ENCODE data around the gene CFI.

CFI gene

DNA sequence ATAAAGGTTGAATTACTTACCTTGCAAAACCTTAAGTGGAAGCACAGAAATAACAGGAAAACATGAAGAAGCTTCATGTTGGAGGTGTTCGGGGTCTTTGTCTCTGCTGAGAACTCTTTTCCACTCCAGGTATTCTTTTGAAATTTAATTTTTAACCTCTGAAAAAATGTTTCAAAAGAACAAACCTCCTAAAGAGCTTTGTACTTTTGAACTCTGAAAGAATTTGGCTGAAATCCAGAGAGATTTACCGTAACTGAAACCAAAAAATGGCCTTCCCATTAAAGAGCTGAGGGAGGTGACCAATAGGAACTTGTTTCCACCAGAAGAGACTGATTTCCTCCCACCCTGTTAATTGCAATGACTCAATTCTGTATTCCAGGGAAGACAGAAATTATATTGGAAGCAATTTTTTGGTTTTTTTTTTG is at the start of gene CFI:
Gene CFI, minus strand, starts transcription at position 105 of the 425 bp plus-strand sequence. Its CDS starts 28 bp downstream, at position 77.
- no peak for DNase-seq (ENCODE audit: low read depth in 3 of 3)

DNA sequence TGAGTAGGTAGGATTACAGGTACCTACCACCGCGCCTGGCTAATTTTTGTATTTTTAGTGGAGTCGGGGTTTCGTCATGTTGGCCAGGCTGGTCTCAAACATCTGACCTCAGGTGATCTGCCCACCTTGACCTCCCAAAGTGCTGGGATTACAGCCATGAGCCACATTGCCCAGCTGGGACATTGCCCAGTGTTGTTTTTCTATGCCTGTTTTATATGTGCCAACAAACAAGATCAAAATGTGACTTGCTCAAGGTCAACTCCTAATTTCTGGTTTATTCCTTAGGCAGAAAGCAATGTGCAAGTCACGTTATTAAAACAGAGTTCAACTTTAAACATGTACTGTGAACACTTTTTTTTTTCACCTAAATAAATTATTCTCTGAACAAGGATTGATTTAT is 48.8 kb upstream of the CFI start:
- DNase-seq (ENCODE audit: low read depth in 3 of 3): no peak

DNA sequence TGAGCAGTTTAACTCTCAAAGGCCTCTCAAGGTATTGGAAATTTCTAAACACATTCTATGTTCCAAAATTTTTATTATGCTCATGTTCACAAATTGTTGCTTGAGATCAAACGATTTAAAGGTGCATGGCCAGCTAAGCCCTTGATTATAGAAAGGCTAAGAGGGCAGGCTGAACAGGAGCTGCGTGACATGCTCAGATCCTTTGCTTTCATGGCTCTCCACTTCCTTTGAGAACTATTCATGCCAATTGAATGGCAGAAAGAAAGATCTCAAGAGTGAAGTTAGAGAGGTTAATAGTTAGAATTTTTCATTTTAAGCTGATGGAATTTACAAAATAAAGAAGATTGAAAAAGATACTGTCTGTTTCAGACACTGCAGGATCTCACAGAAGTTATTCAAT is 46.7 kb upstream of the CFI start:
- no peak for DNase-seq (ENCODE audit: low read depth in 3 of 3)

DNA sequence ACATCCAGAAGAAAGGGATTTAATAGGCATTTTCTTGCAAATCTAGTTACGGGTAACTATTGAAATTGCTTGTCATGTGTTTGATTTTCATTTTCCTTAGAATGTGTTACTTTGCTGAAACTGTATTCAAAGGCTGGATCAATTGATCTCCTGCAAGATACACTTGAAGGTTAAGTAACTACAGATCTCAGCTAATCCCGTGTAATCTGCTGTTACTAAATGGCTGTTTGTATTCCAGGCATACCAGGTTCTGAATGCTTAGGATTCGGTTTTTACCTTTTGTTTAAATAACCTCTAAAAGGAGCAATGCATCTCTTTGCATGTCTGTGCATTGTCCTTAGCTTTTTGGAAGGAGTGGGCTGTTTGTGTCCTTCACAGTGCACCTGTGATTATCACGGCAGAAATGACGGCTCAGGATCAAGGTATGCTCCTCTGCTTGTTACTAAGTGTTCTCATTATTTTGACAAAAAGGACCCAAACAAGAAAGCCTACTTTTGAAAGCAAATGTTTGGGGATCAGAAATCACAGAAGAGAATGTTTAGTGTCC is 46.2 kb upstream of the CFI start, which contains the start of gene LRIT3:
Gene LRIT3, plus strand, starts transcription at position 212 of the 547 bp plus-strand sequence. Its CDS starts 95 bp downstream, at position 307.
- DNase-seq (ENCODE audit: low read depth in 3 of 3): no peak

DNA sequence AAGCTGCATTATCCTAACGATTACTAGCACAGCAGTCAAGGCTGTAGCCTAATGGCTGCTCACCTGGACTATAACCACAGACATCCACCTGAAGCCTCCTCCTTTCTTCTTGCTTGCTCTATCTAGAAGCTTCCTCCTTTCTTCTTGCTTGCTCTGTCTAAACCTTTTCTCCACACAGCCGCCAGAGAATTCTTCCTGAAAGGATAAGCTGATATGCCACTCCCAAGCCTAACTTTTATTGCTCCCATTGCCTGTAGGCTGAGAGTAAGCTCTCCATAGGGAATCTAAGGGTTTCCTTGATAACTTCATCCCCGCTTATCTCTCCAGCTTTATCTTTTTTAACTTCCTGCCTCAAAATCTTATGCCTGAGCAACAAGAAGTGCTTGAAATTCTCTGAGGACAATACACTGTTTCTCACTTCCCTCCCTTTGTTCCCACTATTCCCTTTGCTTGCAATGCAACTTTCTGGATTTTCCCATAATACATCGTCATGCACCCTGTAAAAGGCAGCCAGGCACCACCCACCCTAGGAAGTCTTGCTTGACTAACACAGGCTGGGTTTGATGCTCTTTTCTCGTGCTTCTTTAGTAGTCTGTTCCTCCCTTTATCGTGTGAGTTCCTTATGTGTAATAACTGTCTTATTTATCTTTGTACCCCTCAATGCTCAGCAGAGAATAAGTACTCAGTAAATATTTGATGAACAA is 44.7 kb upstream of the CFI start:
- DNase-seq (ENCODE audit: low read depth in 3 of 3): no peak

DNA sequence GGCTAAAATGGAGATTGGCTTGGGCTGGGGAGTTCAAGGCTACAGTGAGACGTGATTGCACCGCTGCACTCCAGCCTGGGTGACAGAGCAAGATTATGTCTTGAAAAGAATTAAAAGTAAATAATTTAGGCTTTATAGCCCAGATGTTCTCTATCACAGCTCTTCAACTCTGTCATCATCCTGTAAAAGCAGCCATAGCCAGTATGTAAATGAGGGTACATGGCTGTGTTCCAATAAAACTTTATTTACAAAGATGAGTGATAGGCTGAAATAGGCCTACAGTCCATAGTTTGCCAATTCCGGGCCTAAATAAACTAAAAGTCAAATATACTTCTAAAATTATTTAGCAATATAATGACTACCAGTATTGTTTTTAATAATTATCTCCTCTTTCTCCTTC is 35.2 kb upstream of the CFI start:
- DNase-seq (ENCODE audit: low read depth in 3 of 3): no peak

DNA sequence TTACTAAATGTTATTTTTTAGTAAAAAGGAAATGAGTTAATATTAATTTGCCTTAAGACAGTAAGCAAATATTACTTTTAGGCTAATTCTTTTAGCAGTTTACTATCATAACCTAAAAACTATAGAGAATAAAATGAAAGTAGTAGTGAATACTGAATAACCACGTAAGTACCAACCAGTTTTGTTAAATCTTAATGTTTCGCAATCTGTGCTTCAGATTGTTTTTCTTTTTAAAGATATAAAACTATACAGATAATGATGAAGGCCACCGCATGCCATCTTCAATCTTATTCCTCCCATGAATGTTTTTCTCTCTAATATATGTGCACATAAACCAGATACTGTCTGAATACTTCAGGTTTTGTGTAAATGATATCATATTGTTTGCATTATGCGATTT is 32.0 kb upstream of the CFI start:
- DNase-seq (ENCODE audit: low read depth in 3 of 3): no peak

DNA sequence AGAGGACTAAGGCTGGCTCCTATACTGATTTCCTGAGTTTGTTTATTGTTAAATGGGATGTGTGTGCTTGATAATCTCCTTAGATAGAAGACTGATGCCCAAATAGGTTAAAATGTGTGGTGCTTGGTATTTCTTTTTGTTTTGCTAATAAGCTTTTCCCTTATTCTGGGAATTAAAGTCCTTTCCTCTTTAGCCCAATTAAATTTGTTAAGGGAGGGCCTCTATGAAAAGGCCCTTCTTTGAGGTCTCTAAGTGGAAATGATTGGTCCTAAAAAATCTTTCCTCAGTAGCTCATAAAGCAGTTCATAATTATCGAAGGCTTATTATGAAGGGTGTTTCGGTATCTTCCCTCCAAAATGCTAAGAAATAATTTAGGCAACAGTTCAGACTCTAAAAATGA is 25.9 kb upstream of the CFI start, which contains the start of gene RRH:
Gene RRH, plus strand, starts transcription at position 301 of the 400 bp plus-strand sequence. Its CDS starts 56 bp downstream, at position 357.
- DNase-seq (ENCODE audit: low read depth in 3 of 3): no peak

DNA sequence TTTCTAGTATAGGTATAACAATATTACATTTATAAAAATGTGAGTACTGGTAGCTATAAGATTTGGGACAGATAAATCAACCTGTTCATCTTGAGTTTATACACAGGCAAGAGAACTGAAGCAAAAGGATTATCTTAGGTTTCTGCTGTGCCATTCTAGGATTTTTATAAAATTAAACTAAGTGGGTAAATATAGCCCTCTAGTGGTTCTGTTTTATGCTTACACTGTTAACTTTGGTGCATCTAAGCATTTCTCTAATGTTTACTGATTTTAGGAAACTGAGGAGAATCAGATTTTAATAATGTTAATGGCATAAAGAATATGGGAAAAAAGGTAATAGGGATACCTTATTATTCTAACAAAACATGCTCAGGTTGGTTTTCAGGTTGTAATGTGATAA is 24.9 kb upstream of the CFI start:
- no peak for DNase-seq (ENCODE audit: low read depth in 3 of 3)

DNA sequence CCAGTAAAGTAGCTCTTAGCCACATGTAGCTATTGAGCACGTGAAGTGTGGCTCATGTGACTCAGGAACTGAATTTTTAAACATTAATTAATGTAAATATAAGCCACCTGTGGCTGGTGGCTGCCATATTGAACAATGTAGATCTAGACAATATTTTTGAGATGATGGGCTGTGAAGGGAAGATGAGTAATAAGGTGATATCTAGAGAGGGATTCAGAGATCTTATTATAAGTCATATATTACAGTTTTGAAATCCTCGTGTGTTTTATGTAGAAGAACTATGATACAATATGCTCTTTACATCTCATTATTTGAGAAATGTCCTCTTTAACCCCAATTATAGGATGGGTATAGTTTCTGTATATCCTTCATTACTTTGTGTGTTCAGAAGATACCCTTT is 19.4 kb upstream of the CFI start:
- no peak for DNase-seq (ENCODE audit: low read depth in 3 of 3)

DNA sequence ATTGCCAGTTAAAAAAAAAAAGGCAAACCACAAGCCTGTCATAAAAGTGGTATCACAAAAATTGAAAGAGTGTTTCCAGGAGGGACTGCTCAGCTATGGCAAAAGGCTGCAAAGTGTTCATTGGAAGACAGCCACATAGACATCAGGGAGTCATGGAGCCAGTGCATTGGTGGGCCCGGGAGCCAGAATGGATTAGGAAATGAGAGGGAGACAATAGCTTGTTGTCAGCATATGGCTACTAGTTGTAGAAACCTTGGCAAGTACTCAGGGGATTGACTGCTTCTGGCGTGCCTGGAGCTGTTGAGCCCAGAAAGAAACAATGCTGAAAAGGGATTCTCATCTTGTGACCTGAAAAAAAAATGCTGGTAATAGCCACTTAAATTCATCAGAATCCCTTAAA is 18.8 kb upstream of the CFI start:
- no peak for DNase-seq (ENCODE audit: low read depth in 3 of 3)

DNA sequence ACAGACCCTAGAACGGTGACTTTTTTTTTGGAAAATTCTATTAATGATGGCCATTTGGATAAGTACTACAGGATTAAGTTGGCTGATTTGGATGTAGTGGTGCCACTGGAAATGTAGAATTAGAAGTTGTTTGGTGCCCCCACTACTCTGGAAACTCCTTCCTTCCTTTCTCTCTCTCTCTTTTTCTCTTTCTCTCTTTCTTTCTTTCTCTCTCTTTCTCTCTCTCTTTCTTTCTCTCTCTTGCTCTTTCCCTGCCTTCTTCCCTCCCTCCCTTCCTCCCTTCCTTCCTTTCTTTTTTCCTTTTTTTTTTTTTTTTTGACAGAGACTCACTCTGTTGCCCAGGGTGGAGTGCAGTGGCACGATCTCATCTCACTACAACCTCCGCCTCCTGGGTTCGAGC is 16.5 kb upstream of the CFI start:
- DNase-seq (ENCODE audit: low read depth in 3 of 3): no peak

DNA sequence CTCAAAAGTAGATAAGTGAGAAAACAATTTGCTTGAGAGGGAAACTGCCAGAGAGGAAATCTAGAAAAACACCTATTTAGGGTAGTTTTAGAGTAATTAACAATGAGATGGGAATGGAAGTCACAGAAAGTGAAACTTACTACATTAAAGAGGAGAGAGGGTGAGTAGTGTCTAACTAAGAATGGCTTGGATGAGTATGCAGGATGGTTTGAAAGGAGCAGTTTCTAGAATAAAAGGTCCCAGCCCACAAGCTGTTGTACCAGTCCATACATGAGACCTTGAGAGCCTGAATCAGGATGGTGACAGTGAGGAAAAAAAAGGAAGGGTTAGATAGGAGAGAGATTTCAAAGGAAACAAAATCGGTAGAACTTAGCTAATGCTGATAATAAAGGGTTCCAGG is 15.1 kb upstream of the CFI start:
- DNase-seq (ENCODE audit: low read depth in 3 of 3): no peak

DNA sequence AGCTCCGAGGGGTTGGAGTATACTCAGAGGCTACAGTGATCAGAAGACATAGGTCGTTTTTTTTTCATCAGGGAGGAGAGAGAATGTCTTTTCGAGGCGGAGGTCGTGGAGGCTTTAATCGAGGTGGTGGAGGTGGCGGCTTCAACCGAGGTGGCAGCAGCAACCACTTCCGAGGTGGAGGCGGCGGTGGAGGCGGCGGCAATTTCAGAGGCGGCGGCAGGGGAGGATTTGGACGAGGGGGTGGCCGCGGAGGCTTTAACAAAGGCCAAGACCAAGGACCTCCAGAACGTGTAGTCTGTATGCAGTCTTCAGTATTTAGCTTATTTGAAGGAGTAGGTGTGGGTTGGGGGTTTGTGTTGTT is 14.3 kb upstream of the CFI start:
- peak in 2 of 3 experiments; percentile 11 to 38 for DNase-seq (ENCODE audit: low read depth in 3 of 3)

DNA sequence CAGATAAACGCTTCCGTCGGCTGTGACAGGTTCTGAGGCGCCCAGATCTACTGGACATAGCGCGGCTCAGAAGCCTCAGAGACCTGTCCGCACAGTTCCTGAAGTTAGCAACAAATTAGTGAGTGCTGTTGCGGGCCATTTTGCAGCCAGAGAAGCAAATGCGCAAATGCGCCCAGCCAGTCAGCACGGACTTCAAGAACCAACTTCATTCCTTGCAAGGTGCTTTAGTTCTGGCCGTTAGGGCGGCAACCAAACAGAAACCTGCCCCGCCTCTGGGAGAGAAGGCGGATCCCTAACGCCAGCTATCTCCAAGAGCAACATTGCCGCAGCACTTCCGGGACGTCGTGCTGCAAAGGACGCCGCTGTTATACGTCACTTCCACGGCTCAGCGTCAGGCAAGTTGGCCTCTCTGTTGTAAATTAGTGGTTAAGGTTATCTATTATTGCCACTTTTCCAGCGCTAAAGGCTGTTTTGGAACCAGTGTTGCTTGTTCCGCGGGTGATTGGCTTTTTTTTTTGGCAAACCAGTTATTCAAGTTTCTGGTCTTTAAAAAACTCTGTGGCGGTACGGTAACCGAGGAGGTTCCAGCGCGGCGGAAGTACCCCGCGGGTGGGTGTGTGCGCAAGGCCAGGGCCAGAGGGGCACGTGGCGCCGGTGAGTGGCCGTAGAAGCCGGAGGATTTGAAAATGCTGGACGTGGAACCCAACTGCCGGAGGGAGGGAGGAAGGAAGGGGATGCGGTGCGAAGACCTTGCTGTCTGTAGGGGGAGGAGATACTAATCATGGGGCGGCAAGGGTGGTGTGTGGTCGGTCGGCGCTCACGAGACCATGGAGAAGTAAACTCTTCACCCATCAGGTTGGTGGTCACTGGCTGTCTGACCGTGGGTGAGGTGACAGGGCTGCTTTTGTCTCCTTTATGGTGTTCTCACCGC is 13.6 kb upstream of the CFI start, which contains the start of gene GAR1:
Gene GAR1, plus strand, starts transcription at position 612 of the 931 bp plus-strand sequence. CDS start 403 bp downstream, outside the sequence.
- peak; percentile 79 to 90 (median 82) for DNase-seq (ENCODE audit: low read depth in 3 of 3)

DNA sequence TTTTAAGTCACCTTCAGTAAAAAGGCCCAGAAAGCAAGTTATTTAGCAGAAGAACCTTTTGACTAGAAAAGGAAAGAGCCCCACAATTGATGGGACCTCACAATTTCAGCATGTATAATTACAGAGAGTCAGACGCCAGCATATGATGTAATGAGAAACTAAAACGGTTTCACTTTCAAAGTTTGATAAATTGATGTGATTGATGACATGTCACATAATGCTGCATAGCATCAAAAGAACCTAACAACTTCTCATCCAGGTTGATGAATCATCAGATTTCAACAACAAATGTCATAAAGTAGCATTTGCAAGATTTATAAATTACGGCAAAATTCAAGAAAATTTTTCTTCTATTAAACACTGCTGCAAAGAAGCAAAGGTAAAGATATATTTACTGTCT is 9.9 kb upstream of the CFI start:
- DNase-seq (ENCODE audit: low read depth in 3 of 3): no peak

DNA sequence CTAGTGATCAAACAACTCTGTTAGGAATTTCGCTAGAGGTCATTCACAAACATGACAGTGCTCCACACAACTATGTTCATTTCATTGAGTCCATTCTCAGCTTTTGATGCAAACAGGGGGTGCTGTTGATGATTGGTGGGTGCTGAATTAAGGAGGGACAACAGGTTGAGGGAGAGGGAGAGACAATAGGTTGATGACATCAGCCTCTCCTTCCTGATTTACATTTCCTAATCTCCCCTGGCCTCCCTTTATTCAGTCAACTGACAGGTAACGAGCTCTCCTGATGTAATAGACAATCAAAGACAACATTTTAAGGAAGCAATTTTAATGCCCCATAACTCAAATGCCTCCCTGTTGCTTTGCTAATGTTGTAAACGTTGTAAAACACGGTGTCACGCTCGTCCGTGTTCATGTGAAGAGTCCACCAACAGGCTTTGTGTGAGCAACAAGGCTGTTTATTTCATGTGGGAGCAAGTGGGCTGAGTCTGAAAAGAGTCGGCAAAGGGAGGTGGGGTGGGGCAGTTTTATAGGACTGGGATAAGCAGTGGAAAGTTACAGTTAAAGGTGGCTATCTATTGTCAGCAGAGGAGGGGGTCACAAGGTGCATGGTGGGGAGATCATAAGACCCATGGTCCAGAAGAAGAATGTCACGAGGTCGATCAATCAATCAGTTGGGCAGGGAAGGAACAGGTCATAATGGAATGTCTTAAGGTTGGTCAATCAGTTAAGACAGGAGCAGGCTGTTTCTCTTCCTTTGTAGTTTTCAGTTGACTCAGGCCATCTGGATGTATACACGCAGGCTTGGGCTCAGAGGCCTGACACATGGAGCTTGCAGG is 9.0 kb upstream of the CFI start:
- DNase-seq (ENCODE audit: low read depth in 3 of 3): no peak

DNA sequence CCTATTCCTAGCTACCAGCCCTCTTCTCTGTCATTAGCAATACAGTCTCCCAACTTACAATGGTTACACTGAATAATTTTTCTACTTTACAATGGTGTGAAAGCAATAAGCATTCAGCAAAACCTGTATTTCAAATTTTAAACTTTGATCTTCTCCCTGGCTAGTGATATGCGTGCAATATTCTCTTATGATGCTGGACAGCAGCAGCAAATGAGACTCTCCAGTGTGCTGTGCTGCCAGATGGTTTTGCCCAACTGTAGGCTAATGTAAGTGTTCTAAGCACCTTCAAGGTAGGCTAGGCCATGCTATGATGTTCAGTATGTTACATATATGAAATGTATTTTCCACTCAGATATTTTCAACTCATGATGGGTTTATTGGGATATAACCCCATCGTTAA is 7.9 kb upstream of the CFI start:
- DNase-seq (ENCODE audit: low read depth in 3 of 3): no peak

DNA sequence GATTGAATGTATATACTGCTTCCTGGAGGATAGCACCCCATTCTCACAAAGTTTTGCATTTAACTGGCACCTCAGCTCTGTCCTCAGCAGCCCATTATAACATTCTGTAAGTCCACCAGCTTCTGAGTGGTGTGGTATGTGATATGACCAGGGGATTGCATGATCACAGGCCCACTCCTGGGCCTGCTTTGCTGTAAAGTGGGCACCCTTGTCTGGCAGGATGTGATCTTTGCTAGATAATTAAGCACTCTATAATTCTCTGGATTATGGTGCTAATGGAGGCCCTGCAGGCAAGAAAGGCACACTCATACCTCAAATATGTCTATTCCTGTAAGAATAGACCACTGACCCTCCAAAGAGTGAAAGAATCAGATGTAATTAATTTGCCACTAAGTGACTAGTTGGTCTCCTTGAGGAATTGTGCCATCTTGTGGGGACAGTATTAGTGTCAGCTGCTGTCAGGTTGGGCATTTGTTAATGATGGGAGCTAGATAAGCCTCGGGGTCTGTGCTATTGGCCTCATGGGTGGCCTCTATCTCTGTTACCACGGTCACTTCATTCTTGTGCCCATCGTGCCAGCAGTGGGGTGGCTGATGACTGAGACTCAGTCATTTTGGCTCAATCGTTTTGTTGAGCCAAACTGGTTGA is 2.2 kb upstream of the CFI start:
- DNase-seq (ENCODE audit: low read depth in 3 of 3): no peak

DNA sequence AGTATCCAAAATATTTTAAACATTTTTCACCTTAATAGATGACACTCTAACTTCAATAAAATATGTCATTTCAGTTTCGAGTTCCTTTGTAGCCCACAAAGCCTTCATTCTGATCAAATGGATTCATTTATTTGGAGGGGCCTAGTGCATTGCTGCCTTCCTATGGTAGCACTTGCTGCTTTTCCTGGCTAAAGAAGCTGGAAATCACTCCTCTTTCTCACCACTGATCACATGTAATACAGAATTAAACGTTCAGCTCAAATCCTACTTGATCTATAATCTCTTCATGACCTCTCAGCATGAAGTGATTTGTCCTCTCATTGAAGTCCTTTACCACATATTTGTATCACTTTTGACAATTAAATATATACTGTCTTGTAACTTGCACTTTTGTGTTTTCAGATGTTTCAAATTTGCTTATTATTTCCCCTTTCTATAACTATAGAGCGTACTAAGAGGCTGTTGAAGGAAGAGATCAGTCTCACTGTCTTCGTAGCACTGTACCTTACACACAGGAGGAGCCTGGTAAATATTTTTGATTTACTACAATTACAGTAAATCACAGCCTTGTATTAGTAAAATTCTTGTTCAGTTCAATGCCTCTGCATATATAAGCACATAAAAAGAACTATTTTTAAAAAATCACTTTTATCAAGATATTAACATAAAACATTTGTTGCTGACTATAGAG is 555 bp downstream of the CFI start:
- no peak for DNase-seq (ENCODE audit: low read depth in 3 of 3)

Measured in stimulated activated CD4-positive, alpha-beta T cell treated with anti-CD3 and anti-CD28 coated beads, TNF-alpha, amount 100 ng/mL, for 24 hours (primary cell).